GM10266 (cell line): Measurements from ENCODE around the gene LHFPL3.

Experiments used
- DNase-seq: peaks from one replicate; pipeline ENCODE4 v3.0.0; 2012; ENCODE audit errors: extremely low spot score
- CTCF ChIP-seq: IDR thresholded peaks from 2 replicates; pipeline ENCODE4 v1.5.1; 2012; ENCODE audit warnings: mild to moderate bottlenecking, low read depth; ENCODE audit not compliant: control insufficient read depth, insufficient read depth; ENCODE audit errors: missing control alignments

Gene LHFPL3

GRCh38 chr7:104650991-104651640 lies 322.7 kb downstream of the LHFPL3 start:
- no peak for DNase-seq
- TF ChIP-seq CTCF = no peak

GRCh38 chr7:104652434-104652833 lies 324.0 kb downstream of the LHFPL3 start:
- DNase-seq = no peak
- no peak for TF ChIP-seq CTCF

GRCh38 chr7:104652865-104653264 lies 324.5 kb downstream of the LHFPL3 start:
- DNase-seq = no peak
- no peak for TF ChIP-seq CTCF

GRCh38 chr7:104653825-104654401 lies 325.5 kb downstream of the LHFPL3 start:
- no peak for TF ChIP-seq CTCF
- DNase-seq = no peak

- DNase-seq = no peak
- no peak for TF ChIP-seq CTCF
Measured at GRCh38 chr7:104655592-104655991, 327.2 kb downstream of the LHFPL3 start.

GRCh38 chr7:104656467-104656866 lies 328.1 kb downstream of the LHFPL3 start:
- DNase-seq = no peak
- no peak for TF ChIP-seq CTCF

GRCh38 chr7:104657134-104657533 lies 328.7 kb downstream of the LHFPL3 start:
- TF ChIP-seq CTCF = no peak
- DNase-seq = no peak
